ENCODE data around the gene RNH1. TPM values are rescaled to one million over a fixed set of nuclear protein-coding genes. Genes with fewer than 3 reads are reported as not detected.
A peak's percentile ranks its signal among the peaks of the same experiment; 100 is the strongest.

The RNH1 gene
- total RNA-seq, 4 donors from 2014 or later: 191 to 259 (median 231) TPM

- Histone ChIP-seq H3K9me3 (no peaks in the 10 kb centered on the region), H3K27me3 (no peaks in the 10 kb centered on the region), H3K4me3 (replicated peaks in 1 of 3) (peak overlapping the region; percentile 20 to 81 (median 63)), H3K27ac (peak overlapping the region in 1 of 3 donors; percentile 28), H3K36me3 (peaks cover 17 to 20% of the 10 kb centered on the region in 2 donors), H3K4me1 (peaks cover 18 to 37% of the 10 kb centered on the region in 2 donors)
- TF ChIP-seq POLR2A (IDR thresholded peaks at IDR 0.05) (no peak), CTCF (IDR thresholded peaks at IDR 0.05) (no peak)
- WGBS, 2 donors: 3 to 15% methylated on average over 21 to 26 of the region's 66 CpGs
- peak; percentile 39 to 43 for DNase-seq
- intact Hi-C loops (cut with DNase I): no loop called here
Measured at GRCh38 chr11:534396-535209, 27.6 kb upstream of the RNH1 start.

- Histone ChIP-seq H3K36me3 (peaks cover 17 to 20% of the 10 kb centered on the region in 2 donors), H3K27me3 (no peaks in the 10 kb centered on the region), H3K4me3 (replicated peaks in 1 of 3) (peak overlapping the region in 1 of 3 donors; percentile 81), H3K4me1 (peaks cover 18 to 37% of the 10 kb centered on the region in 2 donors), H3K27ac (no peak overlapping the region), H3K9me3 (no peaks in the 10 kb centered on the region)
- intact Hi-C loops (cut with DNase I): no loop called here
- 91 to 96% methylated on average over 9 to 33 of the region's 37 CpGs for WGBS, 2 donors
- DNase-seq: no peak
- TF ChIP-seq CTCF (IDR thresholded peaks at IDR 0.05) (no peak), POLR2A (IDR thresholded peaks at IDR 0.05) (no peak)
Measured at GRCh38 chr11:533586-534395, 26.7 kb upstream of the RNH1 start.

GRCh38 chr11:532986-533585, 26.0 kb upstream of the RNH1 start:
- H3K27ac ChIP-seq: no peak overlapping the region
- no peak overlapping the region for H3K4me3 ChIP-seq (replicated peaks in 1 of 3)
- peaks cover 18 to 37% of the 10 kb centered on the region in 2 donors for H3K4me1 ChIP-seq
- TF ChIP-seq CTCF (IDR thresholded peaks at IDR 0.05) (no peak), POLR2A (IDR thresholded peaks at IDR 0.05) (no peak)
- no peaks in the 10 kb centered on the region for H3K9me3 ChIP-seq
- WGBS, 2 donors: 95 to 98% methylated on average over 11 to 23 of the region's 33 CpGs
- H3K27me3 ChIP-seq: no peaks in the 10 kb centered on the region
- intact Hi-C loops (cut with DNase I): no loop called here
- peaks cover 17 to 20% of the 10 kb centered on the region in 2 donors for H3K36me3 ChIP-seq
- DNase-seq: no peak

GRCh38 chr11:532527-532985, 25.5 kb upstream of the RNH1 start:
- no peaks in the 10 kb centered on the region for H3K27me3 ChIP-seq
- whole genome bisulfite sequencing, 2 donors: 84 to 87% methylated on average over 17 to 19 of the region's 23 CpGs
- H3K4me1 ChIP-seq: peaks cover 18 to 33% of the 10 kb centered on the region in 2 donors
- H3K9me3 ChIP-seq: no peaks in the 10 kb centered on the region
- no peak overlapping the region for H3K27ac ChIP-seq
- TF ChIP-seq CTCF (IDR thresholded peaks at IDR 0.05) (no peak), POLR2A (IDR thresholded peaks at IDR 0.05) (no peak)
- intact Hi-C loops (cut with DNase I): no loop called here
- no peak overlapping the region for H3K4me3 ChIP-seq (replicated peaks in 1 of 3)
- H3K36me3 ChIP-seq: peaks cover 17 to 20% of the 10 kb centered on the region in 2 donors
- no peak for DNase-seq

Measured in thyroid gland (tissue), 4 donors.